HT1080 (cell line): ENCODE measurements around the gene NUP205. TPM values are rescaled to one million over a fixed set of nuclear protein-coding genes. Genes with fewer than 3 reads are reported as not detected.

Experiments used
- DNase-seq: peaks from one replicate; pipeline ENCODE4 v3.0.0-alpha.2; 2015; ENCODE audit warnings: low read depth
- total RNA-seq: library from RNA; depleted of rRNA; stranded (reverse); fragments of >200 nt; shearing (Covaris generic); gene quantifications from 2 replicates; pipeline ENCODE4 v1.2.3, GENCODE V29; 2014

The NUP205 gene
- total RNA-seq, 1 experiment from 2014 or later = 122 TPM

- no peak for DNase-seq
Observed at GRCh38 chr7:135538376-135538775, 19.3 kb upstream of the NUP205 start.

GRCh38 chr7:135539629-135540028 is 18.1 kb upstream of the NUP205 start:
- DNase-seq = no peak

GRCh38 chr7:135541029-135541428 is 16.7 kb upstream of the NUP205 start:
- DNase-seq = no peak

- DNase-seq = no peak
Observed at GRCh38 chr7:135550196-135550595, 7.5 kb upstream of the NUP205 start.

- no peak for DNase-seq
Observed at GRCh38 chr7:135552148-135552547, 5.6 kb upstream of the NUP205 start.

GRCh38 chr7:135553346-135553745 is 4.4 kb upstream of the NUP205 start:
- peak; percentile 31 for DNase-seq

- peak; percentile 69 for DNase-seq
Observed at GRCh38 chr7:135558337-135558767, 635 bp downstream of the NUP205 start.

GRCh38 chr7:135558881-135559280 is 1.2 kb downstream of the NUP205 start:
- DNase-seq = no peak

GRCh38 chr7:135560631-135561030 is 2.9 kb downstream of the NUP205 start:
- no peak for DNase-seq

- DNase-seq = no peak
Observed at GRCh38 chr7:135562720-135563119, 5.0 kb downstream of the NUP205 start.

- DNase-seq = no peak
Observed at GRCh38 chr7:135571834-135572233, 14.1 kb downstream of the NUP205 start.

GRCh38 chr7:135573541-135573940 is 15.8 kb downstream of the NUP205 start:
- no peak for DNase-seq

- no peak for DNase-seq
Observed at GRCh38 chr7:135575296-135575695, 17.6 kb downstream of the NUP205 start.

GRCh38 chr7:135578569-135578968 is 20.9 kb downstream of the NUP205 start:
- no peak for DNase-seq

- DNase-seq = no peak
Observed at GRCh38 chr7:135584362-135585353, 26.9 kb downstream of the NUP205 start.

GRCh38 chr7:135597181-135597925 is 39.6 kb downstream of the NUP205 start:
- no peak for DNase-seq

GRCh38 chr7:135597926-135598305 is 40.2 kb downstream of the NUP205 start:
- no peak for DNase-seq

GRCh38 chr7:135599471-135599870 is 41.8 kb downstream of the NUP205 start:
- DNase-seq = no peak

- no peak for DNase-seq
Observed at GRCh38 chr7:135600226-135600625, 42.5 kb downstream of the NUP205 start.

- no peak for DNase-seq
Observed at GRCh38 chr7:135601182-135601581, 43.5 kb downstream of the NUP205 start.

GRCh38 chr7:135602304-135602703 is 44.6 kb downstream of the NUP205 start:
- DNase-seq = no peak

- no peak for DNase-seq
Observed at GRCh38 chr7:135616136-135616535, 58.4 kb downstream of the NUP205 start.
